ENCODE results near the gene NECTIN2.

NECTIN2 gene

DNA sequence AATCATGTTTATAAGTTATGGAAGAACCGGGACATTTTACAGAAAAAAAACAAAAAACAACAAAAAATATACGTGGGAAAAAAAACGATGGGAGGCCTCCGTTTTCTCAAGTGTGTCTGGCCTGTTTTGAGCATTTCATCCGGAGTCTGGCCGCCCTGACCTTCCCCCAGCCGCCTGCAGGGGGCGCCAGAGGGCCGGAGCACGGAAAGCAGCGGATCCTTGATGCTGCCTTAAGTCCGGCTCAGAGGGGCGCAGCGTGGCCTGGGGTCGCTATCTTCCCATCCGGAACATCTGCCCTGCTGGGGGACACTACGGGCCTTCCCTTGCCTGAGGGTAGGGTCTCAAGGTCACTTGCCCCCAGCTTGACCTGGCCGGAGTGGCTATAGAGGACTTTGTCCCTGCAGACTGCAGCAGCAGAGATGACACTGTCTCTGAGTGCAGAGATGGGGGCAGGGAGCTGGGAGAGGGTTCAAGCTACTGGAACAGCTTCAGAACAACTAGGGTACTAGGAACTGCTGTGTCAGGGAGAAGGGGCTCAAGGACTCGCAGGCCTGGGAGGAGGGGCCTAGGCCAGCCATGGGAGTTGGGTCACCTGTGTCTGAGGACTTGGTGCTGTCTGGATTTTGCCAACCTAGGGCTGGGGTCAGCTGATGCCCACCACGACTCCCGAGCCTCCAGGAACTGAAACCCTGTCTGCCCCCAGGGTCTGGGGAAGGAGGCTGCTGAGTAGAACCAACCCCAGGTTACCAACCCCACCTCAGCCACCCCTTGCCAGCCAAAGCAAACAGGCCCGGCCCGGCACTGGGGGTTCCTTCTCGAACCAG, 57.7 kb downstream of the NECTIN2 start:
- H3K27ac ChIP-seq: no peak overlapping the region
- TF ChIP-seq, protein P1, sequence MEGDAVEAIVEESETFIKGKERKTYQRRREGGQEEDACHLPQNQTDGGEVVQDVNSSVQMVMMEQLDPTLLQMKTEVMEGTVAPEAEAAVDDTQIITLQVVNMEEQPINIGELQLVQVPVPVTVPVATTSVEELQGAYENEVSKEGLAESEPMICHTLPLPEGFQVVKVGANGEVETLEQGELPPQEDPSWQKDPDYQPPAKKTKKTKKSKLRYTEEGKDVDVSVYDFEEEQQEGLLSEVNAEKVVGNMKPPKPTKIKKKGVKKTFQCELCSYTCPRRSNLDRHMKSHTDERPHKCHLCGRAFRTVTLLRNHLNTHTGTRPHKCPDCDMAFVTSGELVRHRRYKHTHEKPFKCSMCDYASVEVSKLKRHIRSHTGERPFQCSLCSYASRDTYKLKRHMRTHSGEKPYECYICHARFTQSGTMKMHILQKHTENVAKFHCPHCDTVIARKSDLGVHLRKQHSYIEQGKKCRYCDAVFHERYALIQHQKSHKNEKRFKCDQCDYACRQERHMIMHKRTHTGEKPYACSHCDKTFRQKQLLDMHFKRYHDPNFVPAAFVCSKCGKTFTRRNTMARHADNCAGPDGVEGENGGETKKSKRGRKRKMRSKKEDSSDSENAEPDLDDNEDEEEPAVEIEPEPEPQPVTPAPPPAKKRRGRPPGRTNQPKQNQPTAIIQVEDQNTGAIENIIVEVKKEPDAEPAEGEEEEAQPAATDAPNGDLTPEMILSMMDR (conservative IDR thresholded peaks at IDR 0.05): peak; percentile 99

DNA sequence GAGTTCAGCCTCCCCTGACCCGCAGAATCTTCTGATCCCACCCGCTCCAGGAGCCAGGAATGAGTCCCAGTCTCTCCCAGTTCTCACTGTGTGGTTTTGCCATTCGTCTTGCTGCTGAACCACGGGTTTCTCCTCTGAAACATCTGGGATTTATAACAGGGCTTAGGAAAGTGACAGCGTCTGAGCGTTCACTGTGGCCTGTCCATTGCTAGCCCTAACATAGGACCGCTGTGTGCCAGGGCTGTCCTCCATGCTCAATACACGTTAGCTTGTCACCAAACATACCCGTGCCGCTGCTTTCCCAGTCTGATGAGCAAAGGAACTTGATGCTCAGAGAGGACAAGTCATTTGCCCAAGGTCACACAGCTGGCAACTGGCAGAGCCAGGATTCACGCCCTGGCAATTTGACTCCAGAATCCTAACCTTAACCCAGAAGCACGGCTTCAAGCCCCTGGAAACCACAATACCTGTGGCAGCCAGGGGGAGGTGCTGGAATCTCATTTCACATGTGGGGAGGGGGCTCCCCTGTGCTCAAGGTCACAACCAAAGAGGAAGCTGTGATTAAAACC, 58.4 kb downstream of the NECTIN2 start:
- H3K27ac ChIP-seq: no peak overlapping the region
- TF ChIP-seq, protein P1 (conservative IDR thresholded peaks at IDR 0.05): peak; percentile 42

DNA sequence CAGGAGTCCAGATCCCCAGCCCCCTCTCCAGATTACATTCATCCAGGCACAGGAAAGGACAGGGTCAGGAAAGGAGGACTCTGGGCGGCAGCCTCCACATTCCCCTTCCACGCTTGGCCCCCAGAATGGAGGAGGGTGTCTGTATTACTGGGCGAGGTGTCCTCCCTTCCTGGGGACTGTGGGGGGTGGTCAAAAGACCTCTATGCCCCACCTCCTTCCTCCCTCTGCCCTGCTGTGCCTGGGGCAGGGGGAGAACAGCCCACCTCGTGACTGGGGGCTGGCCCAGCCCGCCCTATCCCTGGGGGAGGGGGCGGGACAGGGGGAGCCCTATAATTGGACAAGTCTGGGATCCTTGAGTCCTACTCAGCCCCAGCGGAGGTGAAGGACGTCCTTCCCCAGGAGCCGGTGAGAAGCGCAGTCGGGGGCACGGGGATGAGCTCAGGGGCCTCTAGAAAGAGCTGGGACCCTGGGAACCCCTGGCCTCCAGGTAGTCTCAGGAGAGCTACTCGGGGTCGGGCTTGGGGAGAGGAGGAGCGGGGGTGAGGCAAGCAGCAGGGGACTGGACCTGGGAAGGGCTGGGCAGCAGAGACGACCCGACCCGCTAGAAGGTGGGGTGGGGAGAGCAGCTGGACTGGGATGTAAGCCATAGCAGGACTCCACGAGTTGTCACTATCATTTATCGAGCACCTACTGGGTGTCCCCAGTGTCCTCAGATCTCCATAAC, 59.5 kb downstream of the NECTIN2 start, which contains the start of gene APOE:
APOE (plus strand) TSS at position 360 of the 724 bp plus-strand sequence. CDS start 829 bp downstream, outside the sequence.
- peak within 1 kb of the TSS; percentile 37; the same call in 1 of the 2 replicates for H3K27ac ChIP-seq
- TF ChIP-seq, protein P1 (conservative IDR thresholded peaks at IDR 0.05): no peak

DNA sequence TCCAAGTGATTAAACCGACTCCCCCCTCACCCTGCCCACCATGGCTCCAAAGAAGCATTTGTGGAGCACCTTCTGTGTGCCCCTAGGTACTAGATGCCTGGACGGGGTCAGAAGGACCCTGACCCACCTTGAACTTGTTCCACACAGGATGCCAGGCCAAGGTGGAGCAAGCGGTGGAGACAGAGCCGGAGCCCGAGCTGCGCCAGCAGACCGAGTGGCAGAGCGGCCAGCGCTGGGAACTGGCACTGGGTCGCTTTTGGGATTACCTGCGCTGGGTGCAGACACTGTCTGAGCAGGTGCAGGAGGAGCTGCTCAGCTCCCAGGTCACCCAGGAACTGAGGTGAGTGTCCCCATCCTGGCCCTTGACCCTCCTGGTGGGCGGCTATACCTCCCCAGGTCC, 61.5 kb downstream of the NECTIN2 start:
- TF ChIP-seq, protein P1 (conservative IDR thresholded peaks at IDR 0.05): no peak
- H3K27ac ChIP-seq: no peak overlapping the region

GRCh38 chr19:44908074-44908835, 62.2 kb downstream of the NECTIN2 start:
- no peak overlapping the region for H3K27ac ChIP-seq
- TF ChIP-seq, protein P1 (conservative IDR thresholded peaks at IDR 0.05): no peak

- H3K27ac ChIP-seq: no peak overlapping the region
- TF ChIP-seq, protein P1 (conservative IDR thresholded peaks at IDR 0.05): no peak
Observed at GRCh38 chr19:44908836-44909261, 62.8 kb downstream of the NECTIN2 start.
